HG02885 (cell line): ENCODE data around the gene ZNF511.

Experiments
- ATAC-seq: cut with Tn5 transposase; IDR thresholded peaks from one replicate; pipeline ENCODE4 v1.9.1; 2021; ENCODE audit warnings: mild to moderate bottlenecking; ENCODE audit not compliant: unreplicated experiment, poor library complexity

The ZNF511 gene

DNA sequence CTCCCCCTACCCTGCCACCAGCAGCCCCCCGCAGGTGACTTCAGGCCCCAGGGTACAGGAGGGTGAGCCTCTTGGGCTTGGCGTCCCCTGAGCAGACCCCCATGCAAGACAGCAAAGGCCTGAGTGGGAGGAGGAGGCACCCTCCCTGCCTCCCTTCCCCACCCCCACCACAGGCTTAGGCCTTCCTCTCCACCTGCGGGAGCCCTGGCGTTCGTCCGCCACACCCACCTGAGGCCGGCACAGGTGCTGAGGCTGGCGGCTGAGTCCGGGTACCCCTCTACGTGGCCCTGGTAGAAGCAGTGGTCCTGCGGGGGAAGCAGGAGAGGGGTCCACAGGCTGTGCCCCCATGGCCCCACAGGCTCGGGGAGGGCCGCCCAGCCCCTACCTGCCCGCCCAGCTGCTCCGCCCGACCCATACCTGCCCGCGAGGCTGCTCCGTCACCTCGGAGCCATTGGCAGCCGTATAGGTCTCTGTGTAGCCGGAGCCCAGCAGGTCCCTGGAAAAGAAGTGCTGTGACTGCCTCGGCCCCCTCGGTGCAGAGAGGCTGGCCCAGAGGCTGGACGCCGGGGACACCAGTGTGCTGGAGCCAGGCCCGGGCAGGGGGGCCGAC lies 35.1 kb upstream of the ZNF511 start:
- no peak for ATAC-seq

DNA sequence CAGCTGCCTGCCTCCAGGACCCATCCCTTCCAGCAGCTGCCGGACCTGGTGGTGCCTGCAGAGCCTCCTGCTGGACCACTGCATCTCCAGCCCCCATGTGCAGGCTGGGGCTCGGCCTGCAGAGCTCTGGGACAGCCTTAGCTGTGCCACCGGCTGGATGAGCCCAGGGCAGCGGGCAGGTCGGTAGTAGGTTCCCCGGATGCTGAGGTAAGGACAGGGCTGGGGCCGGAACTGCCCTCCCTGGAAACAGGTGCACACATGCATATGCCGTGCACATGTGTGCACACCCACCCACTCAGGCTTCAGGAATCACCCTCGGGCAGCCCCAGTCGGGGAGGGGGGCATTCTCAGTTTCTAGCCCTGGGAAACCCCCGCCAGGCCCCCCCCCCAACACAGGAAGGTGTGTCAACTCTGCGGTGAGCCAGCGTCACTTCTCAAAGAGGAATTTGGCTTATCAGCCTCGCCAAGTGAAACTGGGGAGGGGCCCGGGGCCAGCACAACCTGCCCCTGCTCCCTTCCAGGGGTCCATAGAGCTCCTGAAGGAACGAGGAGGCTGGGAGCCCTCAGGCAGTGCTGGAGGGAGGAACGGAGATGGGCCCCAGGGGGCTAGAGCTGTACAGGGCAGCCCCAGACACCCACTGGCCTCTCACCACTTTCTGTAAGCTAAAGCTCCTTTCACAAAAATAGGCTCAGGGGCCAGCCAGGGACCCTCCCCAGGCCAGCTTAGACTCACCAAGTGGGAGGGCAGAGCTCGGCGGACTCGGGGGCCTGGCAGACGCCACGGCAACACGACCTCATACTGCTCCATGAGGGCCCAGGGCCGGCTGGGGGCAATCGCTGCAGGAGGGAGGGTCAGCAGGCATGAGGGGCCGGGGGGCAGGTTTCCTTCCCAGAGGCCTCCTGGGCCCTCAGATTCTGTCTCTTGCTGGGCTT lies 33.7 kb upstream of the ZNF511 start:
- peak; percentile 38 for ATAC-seq

DNA sequence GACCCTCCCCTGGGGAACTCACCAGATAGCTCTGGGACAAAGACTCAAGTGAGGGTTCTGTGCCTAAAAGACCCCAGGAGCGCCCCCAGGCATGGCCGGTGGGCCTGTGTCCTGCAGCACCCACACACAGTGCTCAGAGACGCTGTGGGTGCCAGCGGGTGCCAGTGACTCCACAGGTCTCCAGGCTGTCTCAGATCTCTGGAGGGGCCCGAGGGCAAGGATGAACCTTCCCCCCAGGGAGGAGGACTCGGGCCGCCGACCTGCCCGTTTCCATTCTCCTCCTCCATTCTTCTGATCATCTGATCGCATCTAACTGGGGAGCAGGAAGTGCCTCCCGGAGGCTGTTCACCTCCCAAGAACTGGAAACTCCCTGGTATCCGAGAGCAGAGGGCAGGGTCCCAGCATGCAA lies 33.0 kb upstream of the ZNF511 start:
- peak; percentile 29 for ATAC-seq

DNA sequence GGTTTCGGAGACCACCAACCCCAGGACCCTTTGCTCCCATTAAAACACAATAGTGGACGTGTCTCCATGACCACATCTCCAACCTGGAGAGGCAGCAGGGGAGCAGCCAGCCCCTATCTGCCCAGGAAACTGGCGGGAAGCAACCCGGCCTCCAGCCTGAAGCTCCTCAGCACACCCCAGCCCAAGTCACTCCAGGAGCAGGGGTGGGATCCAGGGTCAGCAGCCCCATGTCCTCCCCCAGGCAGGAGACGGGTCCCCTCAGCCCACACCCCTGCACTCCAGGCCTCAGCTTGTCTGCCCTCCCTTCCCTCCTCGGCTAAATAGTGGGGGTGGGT lies 32.6 kb upstream of the ZNF511 start:
- no peak for ATAC-seq

DNA sequence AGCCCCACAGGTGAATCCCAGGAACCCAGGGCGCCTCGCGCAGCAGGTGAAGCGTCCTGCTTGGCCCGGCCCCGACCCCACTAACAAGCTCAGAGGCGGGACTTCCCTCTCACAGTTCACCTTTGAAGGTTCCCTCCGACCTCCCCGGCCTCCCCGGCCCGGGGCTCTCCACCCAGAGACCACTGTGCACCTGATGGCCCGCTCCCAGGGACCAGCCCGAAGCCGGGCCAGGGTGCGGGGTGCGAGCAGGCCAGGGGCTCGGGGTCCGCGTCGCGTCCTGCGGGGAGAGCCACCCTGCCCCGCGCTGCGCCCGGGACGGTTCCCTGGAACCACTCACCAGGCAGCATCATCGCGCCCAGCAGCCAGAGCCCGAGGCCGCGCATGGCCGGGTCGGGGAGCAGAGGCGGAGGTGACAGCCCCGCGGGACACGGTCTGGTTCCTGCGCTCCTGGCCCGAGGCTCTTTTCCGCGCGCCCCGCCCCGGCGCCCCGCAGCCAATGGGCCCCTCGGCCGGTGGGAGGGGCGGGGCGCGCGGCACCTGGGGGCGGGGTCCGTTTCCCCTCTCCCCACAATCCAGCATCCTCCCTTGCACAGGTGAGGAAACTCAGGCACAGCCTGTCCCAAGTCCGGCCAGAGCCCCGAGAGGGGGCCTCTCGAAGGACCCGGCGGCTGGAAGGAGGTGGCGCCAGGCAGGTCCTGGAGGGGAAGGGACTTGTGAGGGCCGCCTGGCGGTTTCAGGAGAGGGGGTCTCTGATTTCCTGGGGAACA lies 32.1 kb upstream of the ZNF511 start, which contains the start of gene ADAM8:
ADAM8 (minus strand) TSS at position 434 of the 767 bp plus-strand sequence; CDS start at position 383, 51 bp downstream.
- peak; percentile 69 for ATAC-seq

DNA sequence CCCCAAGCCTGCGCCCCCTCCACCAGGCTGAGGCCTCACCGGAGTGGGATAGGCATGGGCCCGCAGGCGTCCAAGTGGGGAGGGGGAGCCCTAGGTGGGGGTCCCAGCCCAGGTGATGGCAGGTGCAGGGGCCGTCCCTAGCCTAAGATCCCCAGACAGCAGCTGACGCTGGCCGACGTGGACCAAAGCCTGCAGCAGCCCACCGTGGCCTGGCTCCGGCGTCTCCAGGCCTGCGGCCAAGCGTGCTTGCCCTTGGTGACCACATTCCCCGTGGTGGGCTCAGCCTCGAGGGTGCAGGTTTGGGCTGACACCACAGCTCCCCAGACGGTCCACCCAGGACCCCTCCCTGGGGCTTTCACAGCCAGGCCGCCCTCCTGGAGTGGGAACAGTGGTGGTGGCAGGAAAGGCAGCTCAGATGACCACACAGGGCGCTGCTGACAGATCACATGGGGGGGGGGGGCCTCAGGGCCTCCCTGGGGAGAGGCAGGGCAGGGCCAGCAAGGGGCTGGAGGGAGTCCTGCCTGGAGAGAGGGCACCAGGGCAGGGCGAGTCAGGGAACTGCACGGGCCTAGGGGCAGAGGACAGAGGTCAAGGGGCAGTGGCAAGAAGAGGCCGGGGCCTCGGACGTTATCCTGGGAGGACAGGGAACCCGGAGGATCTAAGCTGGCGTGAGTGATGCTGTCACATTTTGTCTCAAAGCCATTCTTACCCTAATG lies 31.3 kb upstream of the ZNF511 start:
- ATAC-seq: no peak

DNA sequence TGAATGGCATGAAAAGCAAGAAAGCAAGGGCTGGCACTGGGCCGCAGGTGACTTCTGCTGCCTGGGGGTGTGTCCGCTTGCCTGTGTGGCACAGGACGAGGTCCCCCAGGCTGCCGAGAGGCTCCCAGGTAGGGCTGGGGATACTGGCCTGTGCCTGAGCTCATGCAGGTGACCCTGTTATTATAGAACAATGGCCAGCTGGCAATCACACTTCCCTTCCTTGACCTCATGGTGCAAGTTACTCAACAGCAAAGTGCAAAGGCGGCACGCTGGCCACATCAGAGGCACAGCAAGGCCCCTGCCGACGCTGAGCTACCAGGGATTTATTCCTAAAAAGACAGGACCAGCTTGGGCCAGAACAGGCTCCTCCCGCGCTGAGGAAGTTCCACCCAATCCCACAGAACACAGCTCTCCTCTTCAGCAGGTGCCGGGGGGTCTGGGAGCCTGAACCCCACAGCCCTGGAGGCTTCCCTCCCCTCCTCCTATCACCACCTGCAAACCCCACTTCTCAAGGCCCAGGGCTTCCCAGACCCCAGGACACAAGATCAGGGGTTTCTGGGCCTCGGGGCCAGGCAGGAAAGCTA lies 30.6 kb upstream of the ZNF511 start:
- no peak for ATAC-seq

DNA sequence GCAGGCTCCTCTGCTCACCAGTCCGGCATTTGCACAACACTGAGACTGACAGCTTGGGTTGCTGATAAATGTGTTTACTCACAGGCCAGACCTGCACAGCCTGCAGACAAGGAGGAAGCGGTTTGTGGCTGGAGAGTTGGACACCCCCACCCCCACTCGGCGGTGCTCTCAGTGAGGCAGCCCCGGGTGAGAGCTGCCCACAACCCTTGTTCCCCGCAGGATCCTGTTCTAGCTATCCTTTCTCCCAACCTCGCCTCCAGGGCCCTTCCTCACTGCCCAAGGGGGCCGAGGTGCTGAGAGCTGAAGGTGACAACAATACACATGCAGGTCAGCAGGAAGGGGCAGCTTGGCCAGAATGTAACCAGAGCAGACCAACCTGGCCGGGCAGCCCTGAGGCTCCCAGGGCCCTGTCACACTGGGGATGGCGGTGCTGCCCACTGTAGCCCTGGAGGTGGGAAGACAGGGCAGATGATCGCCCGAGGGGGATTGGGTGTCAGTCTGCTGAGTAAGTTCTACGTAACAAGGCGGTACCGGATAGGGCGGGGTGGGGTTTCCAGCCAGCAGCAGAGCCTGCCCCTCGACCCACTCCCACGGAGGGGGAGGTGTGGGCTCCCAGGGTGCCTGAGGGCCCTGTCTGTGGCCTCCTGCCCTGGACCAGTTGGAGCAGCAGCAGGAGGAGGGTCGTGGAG lies 30.0 kb upstream of the ZNF511 start:
- peak; percentile 51 for ATAC-seq

DNA sequence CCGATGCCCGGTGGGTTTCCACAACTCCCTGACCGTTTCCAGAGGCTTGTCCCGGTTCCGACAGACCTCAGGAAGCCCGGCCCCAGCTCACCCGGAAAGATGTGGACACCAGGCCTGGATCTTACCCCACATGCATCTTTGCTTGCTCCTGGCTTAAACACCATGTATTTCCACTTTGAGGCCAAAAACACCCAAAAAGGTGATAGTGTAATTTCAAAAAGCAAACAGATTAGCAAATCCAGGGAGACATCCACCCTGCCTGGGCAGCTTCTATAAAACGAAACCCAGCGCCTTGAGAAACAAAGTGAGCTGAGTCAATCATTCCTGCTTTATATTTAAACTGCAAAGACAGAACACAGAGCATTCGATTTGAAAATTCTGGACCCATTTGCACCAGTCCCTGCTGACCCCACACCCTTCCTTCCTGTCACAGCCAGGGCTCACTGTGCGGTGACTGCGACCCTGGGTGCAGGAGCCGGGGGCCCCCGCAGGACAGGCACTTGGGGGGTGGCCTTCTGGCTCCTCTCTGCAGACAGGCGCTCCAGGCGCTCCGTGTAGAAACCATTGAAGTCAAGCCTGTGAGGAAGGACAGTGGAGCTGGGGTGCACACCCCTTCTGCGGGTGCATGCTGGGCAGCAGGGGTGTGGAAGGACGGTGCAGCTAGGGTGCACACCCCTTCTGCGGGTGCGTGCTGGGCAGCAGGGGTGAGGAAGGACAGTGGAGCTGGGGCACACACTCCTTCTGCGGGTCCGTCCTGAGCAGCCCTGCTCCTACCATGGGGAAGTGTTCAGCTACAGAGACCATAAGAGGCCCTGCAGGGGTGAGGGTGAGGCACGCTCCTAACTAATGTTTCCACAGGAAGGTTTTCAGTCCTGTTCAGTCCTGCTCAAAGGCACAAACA lies 29.1 kb upstream of the ZNF511 start:
- no peak for ATAC-seq

DNA sequence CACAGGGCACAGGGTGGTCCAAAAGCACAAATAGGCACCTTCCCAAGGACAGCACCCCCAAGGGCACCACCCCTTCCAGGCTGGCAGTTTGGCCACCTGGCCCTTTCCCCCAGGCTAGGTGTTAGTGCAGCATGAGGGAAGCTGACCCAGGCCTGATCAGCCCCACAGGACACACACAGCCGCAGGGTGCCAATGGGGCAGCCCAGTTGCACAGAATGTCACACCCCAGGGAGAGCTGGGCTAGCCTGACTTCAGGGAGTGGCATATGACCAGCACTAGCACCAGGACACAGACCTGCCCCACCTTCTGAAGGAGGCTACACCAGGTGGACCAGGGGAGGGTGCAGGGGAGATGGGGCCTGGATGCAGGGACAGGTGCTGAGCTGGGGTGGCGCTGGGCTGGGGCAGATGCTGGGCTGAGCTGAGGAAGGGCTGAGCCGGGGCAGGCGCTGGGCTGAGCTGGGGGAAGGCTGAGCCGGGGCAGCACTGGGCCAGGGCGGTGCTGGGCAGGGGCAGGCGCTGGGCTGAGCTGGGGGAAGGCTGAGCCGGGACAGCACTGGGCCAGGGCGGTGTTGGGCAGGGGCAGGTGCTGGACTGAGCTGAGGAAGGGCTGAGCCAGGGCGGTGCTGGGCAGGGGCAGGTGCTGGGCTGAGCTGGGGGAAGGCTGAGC lies 28.2 kb upstream of the ZNF511 start:
- no peak for ATAC-seq

DNA sequence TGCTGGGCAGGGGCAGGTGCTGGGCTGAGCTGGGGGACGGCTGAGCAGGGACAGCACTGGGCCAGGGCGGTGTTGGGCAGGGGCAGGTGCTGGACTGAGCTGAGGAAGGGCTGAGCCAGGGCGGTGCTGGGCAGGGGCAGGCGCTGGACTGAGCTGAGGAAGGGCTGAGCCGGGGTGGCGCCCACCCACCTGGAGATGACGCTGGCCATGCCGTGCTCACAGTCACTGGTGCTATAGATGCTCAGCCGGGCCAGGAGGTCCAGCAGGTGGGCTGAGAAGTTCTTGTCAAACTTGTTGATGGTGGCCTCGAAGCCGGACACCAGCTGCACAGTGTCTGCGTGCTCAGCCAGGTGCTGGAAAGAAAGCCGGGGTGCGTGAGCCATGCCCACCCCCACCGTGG lies 27.6 kb upstream of the ZNF511 start:
- no peak for ATAC-seq

DNA sequence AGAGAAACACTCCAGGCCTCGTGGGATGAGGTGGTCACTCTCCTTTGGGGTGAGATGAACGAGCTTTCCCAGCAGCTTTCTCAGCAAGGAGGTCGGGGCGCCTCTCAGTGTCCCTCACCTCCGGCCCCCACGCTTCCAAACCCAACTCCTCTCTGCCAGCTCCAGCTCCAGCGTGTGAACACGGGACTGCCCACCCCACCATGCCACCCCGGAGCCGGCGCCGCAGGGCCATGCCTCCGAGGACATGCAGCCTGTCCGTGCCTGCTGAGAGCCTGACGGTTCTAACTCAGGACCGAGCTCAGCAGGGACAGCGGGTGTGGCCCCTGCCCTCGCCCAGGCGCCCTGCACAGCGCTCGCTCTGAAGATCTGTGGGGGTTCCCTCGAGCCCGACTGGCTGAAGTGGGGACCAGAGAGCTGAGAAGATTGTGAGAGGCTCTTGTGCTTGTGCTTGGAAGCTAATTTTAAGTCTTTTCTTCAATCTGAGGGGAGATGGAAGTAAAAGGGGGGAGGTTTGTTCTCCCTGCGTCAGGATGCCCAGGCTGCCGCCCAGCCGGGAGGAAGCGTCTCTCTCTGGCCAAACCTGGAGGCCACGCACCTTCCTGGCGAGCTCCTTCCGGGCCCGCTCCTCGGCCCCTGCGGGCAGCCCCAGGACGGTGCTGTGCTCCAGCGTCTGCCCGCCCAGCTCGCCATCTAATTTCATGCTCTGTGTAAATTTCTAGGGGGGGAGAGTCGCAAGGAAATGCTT lies 26.9 kb upstream of the ZNF511 start:
- no peak for ATAC-seq

DNA sequence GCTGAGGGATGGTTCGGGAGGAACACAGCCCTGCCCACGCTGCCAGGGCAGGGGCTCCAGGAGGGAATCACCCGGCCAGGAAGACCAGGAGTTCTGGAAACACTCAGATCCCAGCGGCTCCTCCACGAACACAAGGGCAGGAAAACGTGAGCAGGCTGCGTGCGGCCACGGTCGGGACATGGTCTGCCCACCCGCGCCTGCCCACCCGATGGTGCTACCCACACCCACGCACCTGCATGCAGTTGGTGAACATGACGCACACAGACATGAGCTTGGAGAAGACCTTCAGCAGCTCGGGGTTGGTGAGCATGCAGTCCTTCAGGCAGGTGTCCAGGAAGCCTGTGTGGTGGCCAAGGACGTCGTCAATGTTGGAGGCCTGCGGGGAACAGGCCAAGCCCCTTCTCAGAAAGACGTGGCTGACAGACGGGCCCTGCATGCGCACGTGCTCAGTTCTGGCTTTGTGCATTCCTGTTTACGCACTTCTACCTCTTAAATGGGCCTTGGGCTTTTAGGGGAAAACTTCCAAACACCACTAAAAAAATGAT lies 25.8 kb upstream of the ZNF511 start:
- no peak for ATAC-seq

DNA sequence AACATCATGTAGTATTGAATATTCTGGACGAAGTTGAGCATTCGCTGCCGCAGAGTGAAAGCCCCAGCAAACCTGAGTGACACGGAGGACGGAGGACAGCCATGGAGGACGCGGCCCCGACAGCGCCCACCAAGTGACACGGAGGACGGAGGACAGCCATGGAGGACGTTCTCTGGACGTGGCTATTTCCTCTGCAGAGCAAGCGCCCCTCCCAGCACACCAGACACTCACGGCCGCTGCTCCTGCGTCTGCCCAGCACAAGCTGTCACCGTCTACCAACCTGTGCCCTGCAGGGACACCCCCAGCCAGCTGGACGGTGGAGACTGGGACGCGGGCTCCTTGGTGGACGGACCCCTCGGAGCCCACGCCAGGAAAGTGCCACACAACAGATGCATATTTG lies 24.8 kb upstream of the ZNF511 start:
- no peak for ATAC-seq

DNA sequence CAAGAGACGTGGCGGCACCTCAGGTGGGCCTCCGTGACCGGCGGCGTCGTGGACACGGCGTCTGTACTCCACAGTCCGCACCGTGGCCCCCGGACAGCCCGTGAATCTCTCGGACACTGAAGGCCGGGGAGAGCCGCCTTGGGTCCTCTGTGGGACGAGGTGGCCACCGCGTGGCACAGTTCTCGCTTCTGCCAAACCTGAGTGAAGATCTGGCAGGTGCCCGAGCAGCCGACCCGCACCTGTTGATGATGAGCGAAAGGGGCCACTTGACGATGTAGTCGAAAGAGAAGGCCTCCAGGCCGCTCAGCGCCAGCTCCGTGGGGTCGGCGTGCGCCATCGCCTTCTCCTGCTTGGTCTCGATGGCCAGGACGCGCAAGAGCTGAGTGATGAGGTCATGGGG lies 23.5 kb upstream of the ZNF511 start:
- no peak for ATAC-seq

DNA sequence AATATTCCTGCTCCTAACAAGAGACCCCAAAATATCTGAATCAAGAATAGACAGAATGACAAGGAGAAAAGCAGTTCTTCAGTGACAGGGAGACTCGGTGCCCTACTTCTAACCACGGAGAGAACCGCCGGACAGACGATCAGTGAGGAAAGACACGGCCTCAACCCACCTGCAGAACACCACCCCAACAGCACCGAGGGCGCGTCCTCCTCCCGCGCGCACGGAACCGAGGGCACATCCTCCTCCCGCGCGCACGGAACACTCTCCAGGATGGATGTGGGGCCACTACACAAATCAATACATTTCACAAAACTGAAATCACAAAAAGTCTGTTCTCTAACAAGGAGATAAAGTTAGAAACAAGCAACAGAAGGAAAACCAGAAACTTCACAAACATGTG lies 22.3 kb upstream of the ZNF511 start:
- no peak for ATAC-seq
